Measurements from ENCODE around the gene CNOT1. TPM values are rescaled to one million over a fixed set of nuclear protein-coding genes. Genes with fewer than 3 reads are reported as not detected.
"Not testable (repeated sequence)": the region's sequence is repeated elsewhere in the genome, so short reads cannot be mapped to it uniquely, and the experiment has no call there.

CNOT1 gene
- polyA plus RNA-seq, 1 experiment, result 151 TPM

DNA sequence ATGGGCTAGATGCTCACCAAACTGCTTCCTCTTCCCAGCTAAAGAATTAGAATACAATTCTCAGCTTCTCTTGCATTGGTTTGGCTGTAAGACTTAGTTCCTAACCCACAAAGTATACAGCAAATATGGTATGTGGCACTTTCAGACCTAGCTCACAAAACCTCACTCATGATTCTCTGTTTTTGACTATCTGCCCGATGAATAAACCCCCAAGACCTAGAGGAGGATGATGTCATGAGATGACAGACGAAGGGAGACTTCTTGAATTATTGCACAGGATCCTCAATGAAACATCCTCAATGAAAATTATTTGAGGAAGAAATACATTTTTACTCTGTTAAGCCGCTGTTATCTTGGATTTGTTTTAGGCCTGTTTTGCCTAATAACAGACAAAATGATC, 14.3 kb downstream of the CNOT1 start:
- H3K27ac ChIP-seq (ENCODE audit: low read depth, low read length), result peak overlapping the region; percentile 75
- DNase-seq (ENCODE audit: low read depth, low spot score), result no peak
- CTCF ChIA-PET, result interaction anchor here (1.5 to 1.8 kb wide), 2 partner anchors 120 to 141 kb away, joined by 4 to 5 read pairs; no protein-coding TSS in a partner anchor

GRCh38 chr16:58614860-58615259, 14.8 kb downstream of the CNOT1 start:
- Histone ChIP-seq H3K4me3 (ENCODE audit: low read depth, low read length) (no peak overlapping the region), H3K27me3 (ENCODE audit: control insufficient read depth, insufficient read depth, low read length) (no peaks in the 10 kb centered on the region), H3K27ac (ENCODE audit: low read depth, low read length) (peak overlapping the region; percentile 75), H3K9me3 (ENCODE audit: control insufficient read depth, insufficient read depth, low read length) (no peaks in the 10 kb centered on the region)
- no peak for DNase-seq (ENCODE audit: low read depth, low spot score)
- 0 out of 2 replicates have a peak, but pooled peaks have one; percentile 12 for TF ChIP-seq CTCF (IDR thresholded peaks at IDR 0.05; ENCODE audit: low read depth, low read length)
- ChIA-PET POLR2A (interaction anchor here (1.5 kb wide), 1 partner anchor 15 kb away, joined by 4 read pairs; the partner anchor contains the start of gene CNOT1), CTCF (interaction anchor here (1.5 to 1.8 kb wide), 2 partner anchors 120 to 141 kb away, joined by 4 to 5 read pairs; no protein-coding TSS in a partner anchor)

More for the DNA sequence above, 14.3 kb downstream of the CNOT1 start:
- Histone ChIP-seq H3K27me3 (ENCODE audit: control insufficient read depth, insufficient read depth, low read length) (no peaks in the 10 kb centered on the region), H3K4me3 (ENCODE audit: low read depth, low read length) (no peak overlapping the region), H3K9me3 (ENCODE audit: control insufficient read depth, insufficient read depth, low read length) (no peaks in the 10 kb centered on the region)
- POLR2A ChIA-PET, result interaction anchor here (1.5 kb wide), 1 partner anchor 14 kb away, joined by 4 read pairs; the partner anchor contains the start of gene CNOT1
- TF ChIP-seq CTCF (IDR thresholded peaks at IDR 0.05; ENCODE audit: low read depth, low read length), result no peak

- no peak overlapping the region for H3K4me3 ChIP-seq (ENCODE audit: low read depth, low read length)
- no peaks in the 10 kb centered on the region for H3K9me3 ChIP-seq (ENCODE audit: control insufficient read depth, insufficient read depth, low read length)
- POLR2A ChIA-PET, result interaction anchor here (1.5 kb wide), 1 partner anchor 15 kb away, joined by 4 read pairs; the partner anchor contains the start of gene CNOT1
- no peak for DNase-seq (ENCODE audit: low read depth, low spot score)
- TF ChIP-seq CTCF (IDR thresholded peaks at IDR 0.05; ENCODE audit: low read depth, low read length), result no peak
- no peaks in the 10 kb centered on the region for H3K27me3 ChIP-seq (ENCODE audit: control insufficient read depth, insufficient read depth, low read length)
- peak overlapping the region; percentile 75 for H3K27ac ChIP-seq (ENCODE audit: low read depth, low read length)
- CTCF ChIA-PET, result interaction anchor here (1.8 kb wide), 1 partner anchor 142 kb away, joined by 5 read pairs; no protein-coding TSS in a partner anchor
Measured at GRCh38 chr16:58614212-58614611, 15.4 kb downstream of the CNOT1 start.

- H3K9me3 ChIP-seq (ENCODE audit: control insufficient read depth, insufficient read depth, low read length); CTCF ChIA-PET; DNase-seq (ENCODE audit: low read depth, low spot score); H3K27ac ChIP-seq (ENCODE audit: low read depth, low read length); POLR2A ChIA-PET; H3K4me3 ChIP-seq (ENCODE audit: low read depth, low read length); H3K27me3 ChIP-seq (ENCODE audit: control insufficient read depth, insufficient read depth, low read length): not testable (repeated sequence)
Measured at GRCh38 chr16:58612965-58613364, 16.7 kb downstream of the CNOT1 start.

DNA sequence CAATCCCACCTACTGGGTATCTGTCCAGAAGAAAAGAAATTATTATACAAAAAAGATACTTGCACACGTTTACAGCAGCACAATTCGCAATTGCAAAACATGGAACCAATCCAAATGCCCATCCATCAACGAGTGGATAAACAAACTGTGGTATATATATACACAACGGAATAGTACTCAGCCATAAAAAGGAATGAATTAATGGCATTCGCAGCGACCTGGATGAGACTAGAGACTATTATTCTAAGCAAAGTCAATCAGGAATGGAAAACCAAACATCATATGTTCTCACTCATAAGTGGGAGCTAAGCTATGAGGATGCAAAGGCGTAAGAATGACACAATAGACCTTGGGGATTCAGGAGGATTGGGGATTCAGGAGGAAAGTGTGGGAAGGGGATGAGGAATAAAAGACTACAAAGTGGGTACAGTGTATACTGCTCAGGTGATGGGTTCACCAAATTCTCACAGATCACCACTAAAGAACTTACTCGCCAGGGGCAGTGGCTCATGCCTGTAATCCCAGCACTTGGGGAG, 21.0 kb downstream of the CNOT1 start:
- no peak overlapping the region for H3K27ac ChIP-seq (ENCODE audit: low read depth, low read length)
- no peaks in the 10 kb centered on the region; the same call in 1 of the 2 replicates for H3K9me3 ChIP-seq (ENCODE audit: control insufficient read depth, insufficient read depth, low read length)
- no peak overlapping the region for H3K4me3 ChIP-seq (ENCODE audit: low read depth, low read length)
- CTCF ChIA-PET, result no interaction called here
- POLR2A ChIA-PET, result no interaction called here
- no peaks in the 10 kb centered on the region for H3K27me3 ChIP-seq (ENCODE audit: control insufficient read depth, insufficient read depth, low read length)
- no peak for TF ChIP-seq CTCF (IDR thresholded peaks at IDR 0.05; ENCODE audit: low read depth, low read length)
- DNase-seq (ENCODE audit: low read depth, low spot score), result no peak

Data from AG04450 (cell line).